ENCODE results near the gene CNTROB.

CNTROB gene

GRCh38 chr17:7910281-7910680 is 21.7 kb upstream of the CNTROB start:
- H2AFZ ChIP-seq (ENCODE audit: low read length, unreplicated experiment) = no peak overlapping the region
- no peak overlapping the region for H3K4me3 ChIP-seq (ENCODE audit: low read depth, low read length)
- H3K79me2 ChIP-seq (ENCODE audit: control insufficient read depth, insufficient read depth, low read length, unreplicated experiment) = peaks cover 13% of the 10 kb centered on the region
- no peaks in the 10 kb centered on the region for H3K27me3 ChIP-seq (ENCODE audit: insufficient read depth, low read length)
- H3K27ac ChIP-seq (ENCODE audit: low read depth, low read length) = no peak overlapping the region
- peaks cover 8% of the 10 kb centered on the region; the same call in 1 of the 2 replicates for H3K36me3 ChIP-seq (ENCODE audit: insufficient read depth, low read length)
- H3K4me1 ChIP-seq (ENCODE audit: control insufficient read depth, insufficient read depth, low read length, unreplicated experiment) = peaks cover 11% of the 10 kb centered on the region

DNA sequence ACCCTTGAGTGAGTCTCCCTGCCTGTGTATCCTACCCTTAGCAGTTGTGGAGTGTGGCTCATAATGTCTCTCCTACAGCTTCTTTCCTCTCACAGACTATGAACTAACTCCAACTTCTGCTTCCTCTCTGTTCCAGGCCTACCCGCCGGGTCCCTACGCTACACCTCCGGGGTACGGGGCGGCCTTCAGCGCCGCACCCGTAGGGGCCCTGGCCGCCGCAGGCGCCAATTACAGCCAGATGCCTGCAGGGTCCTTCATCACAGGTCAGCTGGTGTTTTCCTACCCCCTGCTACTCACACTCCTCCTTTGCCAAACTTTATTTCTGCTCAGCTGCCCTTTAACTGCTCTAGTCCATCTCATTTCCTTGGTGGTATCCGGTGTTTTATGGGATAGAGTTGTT is 21.3 kb upstream of the CNTROB start:
- H3K27me3 ChIP-seq (ENCODE audit: insufficient read depth, low read length) = no peaks in the 10 kb centered on the region
- H3K4me3 ChIP-seq (ENCODE audit: low read depth, low read length) = no peak overlapping the region
- H2AFZ ChIP-seq (ENCODE audit: low read length, unreplicated experiment) = no peak overlapping the region
- peaks cover 14% of the 10 kb centered on the region for H3K79me2 ChIP-seq (ENCODE audit: control insufficient read depth, insufficient read depth, low read length, unreplicated experiment)
- peaks cover 8% of the 10 kb centered on the region; the same call in 1 of the 2 replicates for H3K36me3 ChIP-seq (ENCODE audit: insufficient read depth, low read length)
- H3K4me1 ChIP-seq (ENCODE audit: control insufficient read depth, insufficient read depth, low read length, unreplicated experiment) = peaks cover 11% of the 10 kb centered on the region
- H3K27ac ChIP-seq (ENCODE audit: low read depth, low read length) = no peak overlapping the region

DNA sequence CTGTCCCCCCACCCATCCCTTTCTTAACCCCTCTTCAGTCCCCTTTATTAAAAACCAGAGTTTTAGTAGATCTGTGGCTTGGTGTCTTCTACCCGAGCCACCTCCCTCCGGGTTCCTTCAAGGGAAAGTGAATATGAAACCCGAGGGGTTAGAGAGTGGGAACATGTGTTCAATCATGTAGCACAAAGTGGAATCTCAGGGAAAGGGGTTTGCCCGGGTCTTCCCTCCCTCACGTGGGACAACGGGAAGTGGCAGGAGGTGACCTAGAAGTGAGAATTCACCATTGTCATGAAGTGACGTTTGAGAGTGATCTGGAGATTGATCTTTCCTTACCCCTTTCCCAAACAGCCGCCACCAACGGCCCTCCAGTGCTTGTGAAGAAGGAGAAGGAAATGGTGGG is 20.9 kb upstream of the CNTROB start:
- peaks cover 8% of the 10 kb centered on the region; the same call in 1 of the 2 replicates for H3K36me3 ChIP-seq (ENCODE audit: insufficient read depth, low read length)
- H3K4me1 ChIP-seq (ENCODE audit: control insufficient read depth, insufficient read depth, low read length, unreplicated experiment) = peaks cover 11% of the 10 kb centered on the region
- no peak overlapping the region for H3K27ac ChIP-seq (ENCODE audit: low read depth, low read length)
- H3K79me2 ChIP-seq (ENCODE audit: control insufficient read depth, insufficient read depth, low read length, unreplicated experiment) = peaks cover 14% of the 10 kb centered on the region
- H3K27me3 ChIP-seq (ENCODE audit: insufficient read depth, low read length) = no peaks in the 10 kb centered on the region
- no peak overlapping the region for H3K4me3 ChIP-seq (ENCODE audit: low read depth, low read length)
- no peak overlapping the region for H2AFZ ChIP-seq (ENCODE audit: low read length, unreplicated experiment)

DNA sequence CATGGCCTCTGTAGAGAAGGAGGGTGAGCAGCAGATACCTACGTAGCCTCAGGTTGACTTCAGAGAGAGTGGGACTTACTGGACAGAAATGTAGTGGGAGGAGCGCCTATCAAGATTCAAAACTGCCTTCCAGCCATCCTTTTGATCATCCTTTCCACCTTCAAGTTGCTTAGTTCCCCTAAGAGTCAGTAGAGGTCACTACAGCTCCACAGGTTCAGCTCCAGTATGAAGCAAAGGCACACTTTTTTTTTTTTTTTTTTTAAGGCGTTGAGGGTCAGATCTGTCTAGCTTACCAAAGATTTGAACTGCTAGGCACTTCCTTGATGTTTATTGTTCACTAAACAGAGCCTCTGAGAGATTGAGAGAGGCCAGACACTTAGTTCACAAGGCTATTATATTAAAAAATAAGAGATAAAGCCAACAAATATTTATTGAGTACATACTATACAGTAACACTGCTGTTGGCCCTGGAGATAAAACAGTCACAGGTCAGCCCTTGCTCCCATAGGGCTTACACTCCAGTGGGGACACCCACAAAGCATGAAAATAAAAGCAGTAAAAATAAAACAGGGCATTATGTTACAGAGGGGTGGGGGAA is 19.0 kb upstream of the CNTROB start:
- Histone ChIP-seq H3K36me3 (ENCODE audit: insufficient read depth, low read length) (peaks cover 8% of the 10 kb centered on the region; the same call in 1 of the 2 replicates), H3K27ac (ENCODE audit: low read depth, low read length) (no peak overlapping the region)

GRCh38 chr17:7915179-7915610 is 16.8 kb upstream of the CNTROB start:
- Histone ChIP-seq H3K27me3 (ENCODE audit: insufficient read depth, low read length) (no peaks in the 10 kb centered on the region), H3K36me3 (ENCODE audit: insufficient read depth, low read length) (peaks cover 8% of the 10 kb centered on the region; the same call in 1 of the 2 replicates), H3K27ac (ENCODE audit: low read depth, low read length) (peak overlapping the region; percentile 97)

More for the DNA sequence above, 19.0 kb upstream of the CNTROB start:
- Histone ChIP-seq H3K4me1 (ENCODE audit: control insufficient read depth, insufficient read depth, low read length, unreplicated experiment) (peaks cover 19% of the 10 kb centered on the region), H3K79me2 (ENCODE audit: control insufficient read depth, insufficient read depth, low read length, unreplicated experiment) (peaks cover 14% of the 10 kb centered on the region), H3K27me3 (ENCODE audit: insufficient read depth, low read length) (no peaks in the 10 kb centered on the region), H2AFZ (ENCODE audit: low read length, unreplicated experiment) (no peak overlapping the region), H3K4me3 (ENCODE audit: low read depth, low read length) (no peak overlapping the region)

DNA sequence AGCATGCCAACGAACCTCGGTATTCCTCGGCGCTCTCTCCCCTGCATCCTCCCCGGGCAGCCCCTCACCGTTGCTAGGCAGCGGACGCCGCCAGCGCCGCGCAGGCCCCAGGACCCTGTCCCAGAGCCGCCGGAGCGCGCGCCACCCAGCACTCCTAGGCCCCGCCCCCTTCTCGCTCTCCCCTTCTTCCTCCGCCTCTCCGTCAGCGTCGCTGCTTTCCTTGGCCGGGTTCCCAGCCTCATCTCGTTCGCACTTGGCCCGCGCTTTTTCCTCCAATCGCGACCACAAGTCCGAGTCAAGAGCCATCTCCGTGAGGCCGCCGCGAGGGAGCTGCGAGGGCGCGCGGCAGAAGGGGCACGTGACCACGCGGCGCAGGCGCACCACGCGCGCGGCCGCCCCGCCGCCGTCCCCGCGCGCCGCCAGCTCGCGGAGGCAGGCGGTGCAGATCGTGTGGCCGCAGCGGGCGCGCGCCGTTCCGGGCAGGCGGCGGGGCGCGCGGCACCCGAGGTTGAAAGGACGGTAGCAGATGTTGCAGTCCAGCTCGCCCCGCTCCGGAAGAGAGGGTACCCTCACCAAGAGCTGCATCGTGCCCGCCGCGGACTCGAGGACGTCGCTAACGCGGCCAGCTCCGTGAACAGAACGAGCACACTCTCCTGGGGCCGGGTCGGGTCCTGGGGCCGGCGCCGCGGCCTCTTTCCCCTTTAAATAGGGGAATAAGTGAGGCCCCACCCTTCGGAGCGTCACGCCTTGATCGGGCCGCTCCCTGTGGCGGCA is 16.2 kb upstream of the CNTROB start, which contains the start of gene RNF227:
Gene RNF227, minus strand, starts transcription at position 679 of the 774 bp plus-strand sequence. Its CDS starts 94 bp downstream, at position 585.
- Histone ChIP-seq H3K4me3 (ENCODE audit: low read depth, low read length) (peak within 1 kb of the TSS; percentile 80), H3K36me3 (ENCODE audit: insufficient read depth, low read length) (peaks cover 4% of the 10 kb centered on the region; the same call in 1 of the 2 replicates), H3K27ac (ENCODE audit: low read depth, low read length) (peak within 1 kb of the TSS; percentile 97), H3K79me2 (ENCODE audit: control insufficient read depth, insufficient read depth, low read length, unreplicated experiment) (peaks cover 14% of the 10 kb centered on the region), H3K27me3 (ENCODE audit: insufficient read depth, low read length) (no peaks in the 10 kb centered on the region), H3K4me1 (ENCODE audit: control insufficient read depth, insufficient read depth, low read length, unreplicated experiment) (peaks cover 19% of the 10 kb centered on the region), H2AFZ (ENCODE audit: low read length, unreplicated experiment) (peak within 1 kb of the TSS; percentile 77)

More at GRCh38 chr17:7915179-7915610, 16.8 kb upstream of the CNTROB start:
- H3K79me2 ChIP-seq (ENCODE audit: control insufficient read depth, insufficient read depth, low read length, unreplicated experiment) = peaks cover 14% of the 10 kb centered on the region
- H3K4me1 ChIP-seq (ENCODE audit: control insufficient read depth, insufficient read depth, low read length, unreplicated experiment) = peaks cover 19% of the 10 kb centered on the region
- no peak overlapping the region for H2AFZ ChIP-seq (ENCODE audit: low read length, unreplicated experiment)
- H3K4me3 ChIP-seq (ENCODE audit: low read depth, low read length) = peak overlapping the region; percentile 80

DNA sequence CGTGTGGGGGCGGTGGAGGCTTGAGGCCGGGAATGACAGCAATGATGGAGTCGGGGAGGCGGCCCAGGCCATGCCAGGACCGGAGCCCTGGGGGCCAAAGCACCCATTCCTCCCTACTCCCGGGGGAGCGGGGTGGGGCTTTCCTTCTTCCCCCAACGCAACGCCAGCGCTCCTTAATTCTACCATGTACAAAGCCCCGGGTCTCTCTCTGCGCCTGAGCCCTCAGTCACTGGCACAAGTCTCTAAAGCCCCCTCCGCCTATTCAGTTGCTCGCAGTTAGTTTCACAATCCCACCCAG is 15.7 kb upstream of the CNTROB start:
- Histone ChIP-seq H3K36me3 (ENCODE audit: insufficient read depth, low read length) (no peaks in the 10 kb centered on the region), H3K79me2 (ENCODE audit: control insufficient read depth, insufficient read depth, low read length, unreplicated experiment) (peaks cover 14% of the 10 kb centered on the region), H2AFZ (ENCODE audit: low read length, unreplicated experiment) (peak overlapping the region; percentile 8), H3K4me1 (ENCODE audit: control insufficient read depth, insufficient read depth, low read length, unreplicated experiment) (peaks cover 19% of the 10 kb centered on the region), H3K27ac (ENCODE audit: low read depth, low read length) (peak overlapping the region; percentile 97), H3K27me3 (ENCODE audit: insufficient read depth, low read length) (no peaks in the 10 kb centered on the region), H3K4me3 (ENCODE audit: low read depth, low read length) (peak overlapping the region; percentile 80)

DNA sequence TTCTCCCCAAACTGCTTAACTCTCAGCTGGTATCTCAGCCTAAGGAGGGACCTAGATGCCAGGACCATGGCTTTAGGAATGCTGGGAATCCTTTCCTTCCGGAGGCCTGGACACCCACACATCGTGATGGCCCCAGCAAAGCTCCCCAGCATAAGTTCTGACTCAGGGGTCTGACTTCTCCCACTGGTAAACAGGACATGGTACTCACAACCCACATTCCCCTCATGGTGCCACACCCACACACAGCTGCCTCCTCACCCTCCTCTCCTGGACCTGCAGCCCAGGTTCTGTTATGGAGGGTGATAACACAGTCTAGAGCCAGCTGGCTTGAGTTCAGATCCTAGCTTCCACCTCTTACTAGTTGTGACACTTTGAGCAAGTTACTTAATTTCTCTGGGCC is 15.2 kb upstream of the CNTROB start:
- Histone ChIP-seq H3K4me1 (ENCODE audit: control insufficient read depth, insufficient read depth, low read length, unreplicated experiment) (peaks cover 19% of the 10 kb centered on the region), H3K27me3 (ENCODE audit: insufficient read depth, low read length) (no peaks in the 10 kb centered on the region), H2AFZ (ENCODE audit: low read length, unreplicated experiment) (peak overlapping the region; percentile 8), H3K36me3 (ENCODE audit: insufficient read depth, low read length) (no peaks in the 10 kb centered on the region), H3K27ac (ENCODE audit: low read depth, low read length) (peak overlapping the region; percentile 97), H3K79me2 (ENCODE audit: control insufficient read depth, insufficient read depth, low read length, unreplicated experiment) (peaks cover 14% of the 10 kb centered on the region), H3K4me3 (ENCODE audit: low read depth, low read length) (peak overlapping the region; percentile 80)

- peak overlapping the region; percentile 68 for H3K4me3 ChIP-seq (ENCODE audit: low read depth, low read length)
- H3K27me3 ChIP-seq (ENCODE audit: insufficient read depth, low read length) = no peaks in the 10 kb centered on the region
- no peak overlapping the region for H3K27ac ChIP-seq (ENCODE audit: low read depth, low read length)
- no peaks in the 10 kb centered on the region for H3K4me1 ChIP-seq (ENCODE audit: control insufficient read depth, insufficient read depth, low read length, unreplicated experiment)
- H2AFZ ChIP-seq (ENCODE audit: low read length, unreplicated experiment) = peak overlapping the region; percentile 11
- H3K36me3 ChIP-seq (ENCODE audit: insufficient read depth, low read length) = no peaks in the 10 kb centered on the region
- no peaks in the 10 kb centered on the region for H3K79me2 ChIP-seq (ENCODE audit: control insufficient read depth, insufficient read depth, low read length, unreplicated experiment)
Observed at GRCh38 chr17:7922269-7922844, 9.6 kb upstream of the CNTROB start.

DNA sequence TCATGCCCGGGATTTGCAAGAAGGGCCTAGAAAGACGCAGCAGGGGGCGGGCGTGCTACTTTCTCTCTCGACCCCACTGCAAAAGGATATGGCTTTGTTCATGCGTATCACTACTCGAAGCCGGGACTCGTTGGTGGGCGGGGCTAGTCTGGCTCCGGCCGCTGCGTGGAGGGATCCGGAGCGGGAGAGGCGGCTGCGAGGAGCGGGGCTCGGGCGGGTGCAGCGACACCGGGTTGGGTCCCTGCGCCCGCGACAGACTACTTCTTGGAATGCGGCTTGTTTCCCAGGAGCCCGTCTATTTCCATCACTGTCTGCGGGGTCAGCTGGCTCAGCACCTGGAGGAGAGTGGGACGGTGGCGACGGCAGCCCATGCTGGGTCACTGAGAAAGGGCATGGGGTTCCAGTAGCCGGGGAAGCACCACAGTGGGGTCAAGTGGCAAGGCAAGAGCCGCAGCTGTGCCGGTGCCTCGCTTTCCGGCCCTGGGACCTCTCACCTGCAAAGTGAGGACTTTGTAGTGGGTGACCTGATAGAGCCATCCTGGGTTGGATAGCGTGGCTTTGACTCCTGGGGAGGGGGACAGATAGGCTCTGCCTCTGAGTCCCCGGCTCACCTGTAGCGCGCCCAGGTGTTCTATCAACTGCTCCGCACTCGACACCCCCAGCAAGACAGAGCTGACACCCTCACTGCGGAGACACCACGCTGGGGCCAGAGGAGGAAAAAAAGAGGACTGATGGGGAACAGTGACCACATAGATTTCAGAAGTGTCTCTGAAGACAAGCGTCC is 9.0 kb upstream of the CNTROB start:
- Histone ChIP-seq H3K4me3 (ENCODE audit: low read depth, low read length) (peak overlapping the region; percentile 68), H3K4me1 (ENCODE audit: control insufficient read depth, insufficient read depth, low read length, unreplicated experiment) (no peaks in the 10 kb centered on the region), H3K27me3 (ENCODE audit: insufficient read depth, low read length) (no peaks in the 10 kb centered on the region), H2AFZ (ENCODE audit: low read length, unreplicated experiment) (peak overlapping the region; percentile 33), H3K79me2 (ENCODE audit: control insufficient read depth, insufficient read depth, low read length, unreplicated experiment) (no peaks in the 10 kb centered on the region), H3K27ac (ENCODE audit: low read depth, low read length) (no peak overlapping the region), H3K36me3 (ENCODE audit: insufficient read depth, low read length) (no peaks in the 10 kb centered on the region)

Data from ACC112 (cell line).